Measurements from ENCODE around the gene RAD54L2. TPM values are rescaled to one million over a fixed set of nuclear protein-coding genes. Genes with fewer than 3 reads are reported as not detected.

RAD54L2 gene
- total and polyA plus RNA-seq, 2 of the 8 experiments (the other 6 are each of a cell fraction or from before 2014, with no cell fraction given): 8.2 to 35.2 TPM

DNA sequence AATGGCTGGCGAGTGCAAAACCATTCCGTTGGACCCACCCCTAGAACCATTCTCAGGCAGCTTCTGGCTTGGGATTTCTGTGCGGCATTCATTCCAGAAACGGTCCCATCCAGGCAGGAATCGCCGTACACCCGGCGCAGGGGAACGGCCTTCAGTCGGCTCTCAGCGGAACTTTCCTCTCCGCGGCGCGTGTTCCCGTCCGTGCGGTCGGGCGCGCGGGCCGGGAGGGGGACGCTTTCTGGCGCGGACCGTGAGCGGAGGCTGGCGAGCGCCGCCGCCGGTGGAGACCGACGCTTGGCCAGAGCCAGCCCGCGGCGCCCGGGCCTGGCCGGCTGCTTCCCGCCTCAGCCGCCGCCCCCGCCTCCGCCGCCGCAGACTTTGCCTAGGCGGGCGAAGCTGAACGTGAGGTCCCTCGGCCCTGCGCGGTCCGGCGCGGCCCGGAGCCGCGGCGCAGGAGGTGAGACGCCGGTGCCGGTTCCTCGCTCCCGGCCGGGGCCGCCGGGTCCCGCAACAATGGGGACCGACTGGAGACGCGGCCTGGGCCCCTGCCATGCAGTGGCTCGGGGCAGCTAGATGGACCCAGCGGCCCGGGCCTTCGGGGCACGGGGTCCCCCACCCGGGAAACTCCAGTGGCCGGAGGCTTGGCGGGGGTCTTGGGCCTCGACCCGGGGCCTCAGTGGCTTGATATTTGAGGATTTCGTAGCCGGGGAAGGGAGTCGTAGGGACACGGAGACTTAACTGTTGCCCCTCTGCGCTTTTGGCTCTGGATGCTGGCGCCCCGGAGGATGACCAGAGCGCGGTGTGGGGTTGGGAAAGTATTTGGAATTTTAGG, at the start of gene RAD54L2 (continued):
- TF ChIP-seq, protein P1, sequence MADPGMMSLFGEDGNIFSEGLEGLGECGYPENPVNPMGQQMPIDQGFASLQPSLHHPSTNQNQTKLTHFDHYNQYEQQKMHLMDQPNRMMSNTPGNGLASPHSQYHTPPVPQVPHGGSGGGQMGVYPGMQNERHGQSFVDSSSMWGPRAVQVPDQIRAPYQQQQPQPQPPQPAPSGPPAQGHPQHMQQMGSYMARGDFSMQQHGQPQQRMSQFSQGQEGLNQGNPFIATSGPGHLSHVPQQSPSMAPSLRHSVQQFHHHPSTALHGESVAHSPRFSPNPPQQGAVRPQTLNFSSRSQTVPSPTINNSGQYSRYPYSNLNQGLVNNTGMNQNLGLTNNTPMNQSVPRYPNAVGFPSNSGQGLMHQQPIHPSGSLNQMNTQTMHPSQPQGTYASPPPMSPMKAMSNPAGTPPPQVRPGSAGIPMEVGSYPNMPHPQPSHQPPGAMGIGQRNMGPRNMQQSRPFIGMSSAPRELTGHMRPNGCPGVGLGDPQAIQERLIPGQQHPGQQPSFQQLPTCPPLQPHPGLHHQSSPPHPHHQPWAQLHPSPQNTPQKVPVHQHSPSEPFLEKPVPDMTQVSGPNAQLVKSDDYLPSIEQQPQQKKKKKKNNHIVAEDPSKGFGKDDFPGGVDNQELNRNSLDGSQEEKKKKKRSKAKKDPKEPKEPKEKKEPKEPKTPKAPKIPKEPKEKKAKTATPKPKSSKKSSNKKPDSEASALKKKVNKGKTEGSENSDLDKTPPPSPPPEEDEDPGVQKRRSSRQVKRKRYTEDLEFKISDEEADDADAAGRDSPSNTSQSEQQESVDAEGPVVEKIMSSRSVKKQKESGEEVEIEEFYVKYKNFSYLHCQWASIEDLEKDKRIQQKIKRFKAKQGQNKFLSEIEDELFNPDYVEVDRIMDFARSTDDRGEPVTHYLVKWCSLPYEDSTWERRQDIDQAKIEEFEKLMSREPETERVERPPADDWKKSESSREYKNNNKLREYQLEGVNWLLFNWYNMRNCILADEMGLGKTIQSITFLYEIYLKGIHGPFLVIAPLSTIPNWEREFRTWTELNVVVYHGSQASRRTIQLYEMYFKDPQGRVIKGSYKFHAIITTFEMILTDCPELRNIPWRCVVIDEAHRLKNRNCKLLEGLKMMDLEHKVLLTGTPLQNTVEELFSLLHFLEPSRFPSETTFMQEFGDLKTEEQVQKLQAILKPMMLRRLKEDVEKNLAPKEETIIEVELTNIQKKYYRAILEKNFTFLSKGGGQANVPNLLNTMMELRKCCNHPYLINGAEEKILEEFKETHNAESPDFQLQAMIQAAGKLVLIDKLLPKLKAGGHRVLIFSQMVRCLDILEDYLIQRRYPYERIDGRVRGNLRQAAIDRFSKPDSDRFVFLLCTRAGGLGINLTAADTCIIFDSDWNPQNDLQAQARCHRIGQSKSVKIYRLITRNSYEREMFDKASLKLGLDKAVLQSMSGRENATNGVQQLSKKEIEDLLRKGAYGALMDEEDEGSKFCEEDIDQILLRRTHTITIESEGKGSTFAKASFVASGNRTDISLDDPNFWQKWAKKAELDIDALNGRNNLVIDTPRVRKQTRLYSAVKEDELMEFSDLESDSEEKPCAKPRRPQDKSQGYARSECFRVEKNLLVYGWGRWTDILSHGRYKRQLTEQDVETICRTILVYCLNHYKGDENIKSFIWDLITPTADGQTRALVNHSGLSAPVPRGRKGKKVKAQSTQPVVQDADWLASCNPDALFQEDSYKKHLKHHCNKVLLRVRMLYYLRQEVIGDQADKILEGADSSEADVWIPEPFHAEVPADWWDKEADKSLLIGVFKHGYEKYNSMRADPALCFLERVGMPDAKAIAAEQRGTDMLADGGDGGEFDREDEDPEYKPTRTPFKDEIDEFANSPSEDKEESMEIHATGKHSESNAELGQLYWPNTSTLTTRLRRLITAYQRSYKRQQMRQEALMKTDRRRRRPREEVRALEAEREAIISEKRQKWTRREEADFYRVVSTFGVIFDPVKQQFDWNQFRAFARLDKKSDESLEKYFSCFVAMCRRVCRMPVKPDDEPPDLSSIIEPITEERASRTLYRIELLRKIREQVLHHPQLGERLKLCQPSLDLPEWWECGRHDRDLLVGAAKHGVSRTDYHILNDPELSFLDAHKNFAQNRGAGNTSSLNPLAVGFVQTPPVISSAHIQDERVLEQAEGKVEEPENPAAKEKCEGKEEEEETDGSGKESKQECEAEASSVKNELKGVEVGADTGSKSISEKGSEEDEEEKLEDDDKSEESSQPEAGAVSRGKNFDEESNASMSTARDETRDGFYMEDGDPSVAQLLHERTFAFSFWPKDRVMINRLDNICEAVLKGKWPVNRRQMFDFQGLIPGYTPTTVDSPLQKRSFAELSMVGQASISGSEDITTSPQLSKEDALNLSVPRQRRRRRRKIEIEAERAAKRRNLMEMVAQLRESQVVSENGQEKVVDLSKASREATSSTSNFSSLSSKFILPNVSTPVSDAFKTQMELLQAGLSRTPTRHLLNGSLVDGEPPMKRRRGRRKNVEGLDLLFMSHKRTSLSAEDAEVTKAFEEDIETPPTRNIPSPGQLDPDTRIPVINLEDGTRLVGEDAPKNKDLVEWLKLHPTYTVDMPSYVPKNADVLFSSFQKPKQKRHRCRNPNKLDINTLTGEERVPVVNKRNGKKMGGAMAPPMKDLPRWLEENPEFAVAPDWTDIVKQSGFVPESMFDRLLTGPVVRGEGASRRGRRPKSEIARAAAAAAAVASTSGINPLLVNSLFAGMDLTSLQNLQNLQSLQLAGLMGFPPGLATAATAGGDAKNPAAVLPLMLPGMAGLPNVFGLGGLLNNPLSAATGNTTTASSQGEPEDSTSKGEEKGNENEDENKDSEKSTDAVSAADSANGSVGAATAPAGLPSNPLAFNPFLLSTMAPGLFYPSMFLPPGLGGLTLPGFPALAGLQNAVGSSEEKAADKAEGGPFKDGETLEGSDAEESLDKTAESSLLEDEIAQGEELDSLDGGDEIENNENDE (IDR thresholded peaks at IDR 0.05; ENCODE audit: insufficient replicate concordance, low read length): no peak
- no peak for TF ChIP-seq MAFK (IDR thresholded peaks at IDR 0.05; ENCODE audit: low read depth, low read length)
- TF ChIP-seq TBP (IDR thresholded peaks at IDR 0.05; ENCODE audit: low read depth, low read length): peak; percentile 92
- no peak; the same call in 1 of the 2 replicates for TF ChIP-seq BRCA1 (IDR thresholded peaks at IDR 0.05; ENCODE audit: low read depth, low read length)
- 0 out of 2 replicates have a peak, but pooled peaks have one; percentile 18 for TF ChIP-seq POU5F1 (IDR thresholded peaks at IDR 0.05; ENCODE audit: low read depth, low read length)
- 0 out of 2 replicates have a peak, but pooled peaks have one; percentile 16 for TF ChIP-seq EGR1 (IDR thresholded peaks at IDR 0.05; ENCODE audit: borderline replicate concordance, low read depth, low read length)
- no peak for TF ChIP-seq RNF2 (IDR thresholded peaks at IDR 0.05; ENCODE audit: borderline replicate concordance, low read depth, low read length, missing control alignments, poor library complexity, severe bottlenecking)
- 0 out of 2 replicates have a peak, but pooled peaks have one; percentile 26 for TF ChIP-seq RXRA (IDR thresholded peaks at IDR 0.05; ENCODE audit: insufficient read depth, low read depth, low read length)
- peak; percentile 60 for TF ChIP-seq SRF (IDR thresholded peaks at IDR 0.05; ENCODE audit: low read depth, low read length)
